Left hindlimb (tissue), 1 donor: Measurements from ENCODE around the gene CXorf49.
"Not testable (repeated sequence)": the region's sequence is repeated elsewhere in the genome, so short reads cannot be mapped to it uniquely, and the experiment has no call there.

Experiments
- DNase-seq: peaks from one replicate; pipeline ENCODE4 v3.0.0-alpha.2; 2018

Gene CXorf49

GRCh38 chrX:71671043-71671780 is 46.9 kb downstream of the CXorf49 start:
- no peak for DNase-seq

- not testable (repeated sequence) for DNase-seq
These were observed 48.1 kb downstream of the CXorf49 start for GRCh38 chrX:71669947-71670346.

- DNase-seq, result no peak
These were observed 48.6 kb downstream of the CXorf49 start for GRCh38 chrX:71669492-71669891.

- no peak for DNase-seq
These were observed 49.9 kb downstream of the CXorf49 start for GRCh38 chrX:71668248-71668595.

- no peak for DNase-seq
These were observed 50.5 kb downstream of the CXorf49 start, which contains the start of gene LOC101059915 for GRCh38 chrX:71667328-71668247. LOC101059915 (plus strand) TSS chrX:71667546.

- DNase-seq, result no peak
These were observed 51.6 kb downstream of the CXorf49 start for GRCh38 chrX:71666240-71667223.

GRCh38 chrX:71665747-71666146 is 52.3 kb downstream of the CXorf49 start:
- DNase-seq, result no peak

- no peak for DNase-seq
These were observed 53.1 kb downstream of the CXorf49 start for GRCh38 chrX:71664889-71665491.
